HG03354 (cell line): ENCODE measurements around the gene EPN2.

ENCODE experiments used
- ATAC-seq: cut with Tn5 transposase; IDR thresholded peaks from one replicate; pipeline ENCODE4 v1.9.1; 2021; ENCODE audit warnings: mild to moderate bottlenecking; ENCODE audit not compliant: unreplicated experiment, poor library complexity, severe bottlenecking

EPN2 gene

GRCh38 chr17:19372011-19372370 lies 134.8 kb downstream of the EPN2 start:
- ATAC-seq: no peak

GRCh38 chr17:19372439-19372838 lies 135.3 kb downstream of the EPN2 start:
- no peak for ATAC-seq

- ATAC-seq: no peak
Observed at GRCh38 chr17:19372866-19373504, 135.8 kb downstream of the EPN2 start.

- ATAC-seq: no peak
Observed at GRCh38 chr17:19374136-19374535, 137.0 kb downstream of the EPN2 start.

GRCh38 chr17:19375732-19376131 lies 138.6 kb downstream of the EPN2 start:
- ATAC-seq: no peak

- ATAC-seq: no peak
Observed at GRCh38 chr17:19376811-19377210, 139.6 kb downstream of the EPN2 start.

- ATAC-seq: peak; percentile 92
Observed at GRCh38 chr17:19377602-19378415, 140.6 kb downstream of the EPN2 start.

- ATAC-seq: peak; percentile 12
Observed at GRCh38 chr17:19378416-19379360, 141.5 kb downstream of the EPN2 start, which contains the start of gene MAPK7. Gene MAPK7, plus strand, starts transcription at chr17:19378498. Its CDS starts 403 bp downstream, at chr17:19378901.

- ATAC-seq: no peak
Observed at GRCh38 chr17:19379361-19380065, 142.3 kb downstream of the EPN2 start.

GRCh38 chr17:19380481-19381301 lies 143.5 kb downstream of the EPN2 start:
- ATAC-seq: no peak

GRCh38 chr17:19381361-19381740 lies 144.2 kb downstream of the EPN2 start:
- ATAC-seq: no peak

- ATAC-seq: no peak
Observed at GRCh38 chr17:19381741-19382444, 144.7 kb downstream of the EPN2 start.

GRCh38 chr17:19382531-19383444 lies 145.6 kb downstream of the EPN2 start:
- no peak for ATAC-seq

- ATAC-seq: no peak
Observed at GRCh38 chr17:19383681-19384470, 146.7 kb downstream of the EPN2 start.

- ATAC-seq: no peak
Observed at GRCh38 chr17:19384723-19385391, 147.7 kb downstream of the EPN2 start.

GRCh38 chr17:19385521-19385983 lies 148.4 kb downstream of the EPN2 start:
- no peak for ATAC-seq
